ENCODE measurements around the gene NETO2. TPM values are rescaled to one million over a fixed set of nuclear protein-coding genes. Genes with fewer than 3 reads are reported as not detected.
A peak's percentile ranks its signal among the peaks of the same experiment; 100 is the strongest.

Gene NETO2
- total RNA-seq, 1 donor, result 7.2 TPM

DNA sequence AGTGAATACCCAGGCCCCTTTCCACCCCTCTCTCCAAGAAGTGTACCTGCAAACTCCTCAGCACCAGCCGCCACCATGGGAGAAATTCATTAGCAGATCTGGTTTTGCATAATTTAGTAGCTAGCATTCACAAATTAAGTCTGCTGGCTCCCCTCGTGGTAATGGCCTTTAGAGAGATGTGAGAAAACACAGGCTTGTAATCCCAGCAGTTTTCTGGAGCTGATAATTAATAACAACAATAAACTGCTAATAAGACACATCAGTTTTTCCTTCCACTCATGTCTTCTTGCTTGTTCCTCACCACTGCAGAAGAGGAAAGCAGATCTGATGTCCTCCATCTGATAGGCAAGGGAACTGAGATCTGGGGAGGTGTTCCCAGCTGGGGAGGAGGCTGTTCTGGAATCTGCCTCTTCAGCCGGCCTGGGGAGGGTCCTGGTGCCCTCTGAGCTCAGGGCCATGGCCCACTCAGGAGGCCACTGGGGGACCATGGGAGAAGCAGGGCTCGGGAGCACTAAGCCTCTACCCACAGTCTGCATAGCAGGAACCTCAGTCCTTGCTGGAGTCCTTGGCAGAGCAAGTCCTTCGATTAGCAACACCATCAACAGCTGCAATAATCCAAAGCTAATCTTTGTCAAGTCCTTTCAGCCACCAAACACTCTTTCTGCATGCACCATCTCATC is 96.1 kb downstream of the NETO2 start:
- H3K4me3 ChIP-seq (ENCODE audit: low read length), result no peak overlapping the region
- peaks cover 18% of the 10 kb centered on the region for H3K4me1 ChIP-seq (ENCODE audit: insufficient read depth, low read length)
- H3K9me3 ChIP-seq (ENCODE audit: low read depth, low read length), result no peaks in the 10 kb centered on the region
- no peaks in the 10 kb centered on the region for H3K27me3 ChIP-seq (ENCODE audit: insufficient read depth, low read length)

DNA sequence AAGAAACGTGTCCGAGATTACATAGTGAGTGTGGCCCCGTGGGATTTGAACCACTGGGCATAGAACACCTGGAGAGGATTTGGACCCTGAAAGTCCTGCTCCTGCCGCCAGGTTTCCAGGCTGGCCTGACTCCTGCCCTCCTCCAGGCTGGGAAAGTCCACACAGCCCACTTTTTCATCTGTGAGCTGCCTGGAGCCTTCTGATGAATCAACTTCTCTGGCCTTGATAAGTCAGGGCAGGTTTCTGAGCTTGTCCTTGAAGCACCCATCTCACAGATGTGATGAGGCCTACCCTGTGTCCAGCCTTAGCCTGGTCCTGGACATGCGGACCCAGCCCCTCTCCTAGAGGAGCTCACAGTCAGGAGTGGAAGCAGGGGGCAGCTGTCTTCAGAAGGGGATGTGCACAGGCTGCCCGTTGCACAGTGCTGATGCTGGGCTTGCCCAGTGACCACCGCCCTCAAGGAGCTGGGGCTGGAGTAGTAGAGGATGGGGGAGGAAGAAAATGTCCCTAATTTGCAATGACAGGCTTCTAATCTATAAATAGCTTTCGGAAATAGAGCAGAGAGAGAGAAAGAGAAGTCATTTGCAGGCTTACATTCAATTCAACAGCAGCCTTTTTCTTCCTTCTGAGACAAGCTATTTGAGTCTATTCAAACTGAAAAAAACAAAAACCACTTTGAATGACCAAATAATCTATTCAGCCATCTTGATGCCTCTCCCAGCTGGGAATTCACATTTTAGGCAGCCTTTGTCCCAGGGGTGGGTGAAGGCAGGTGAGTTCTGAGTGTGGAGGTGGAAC is 96.8 kb downstream of the NETO2 start:
- Histone ChIP-seq H3K9me3 (ENCODE audit: low read depth, low read length) (no peaks in the 10 kb centered on the region), H3K4me1 (ENCODE audit: insufficient read depth, low read length) (peaks cover 20% of the 10 kb centered on the region), H3K4me3 (ENCODE audit: low read length) (no peak overlapping the region), H3K27me3 (ENCODE audit: insufficient read depth, low read length) (no peaks in the 10 kb centered on the region)

DNA sequence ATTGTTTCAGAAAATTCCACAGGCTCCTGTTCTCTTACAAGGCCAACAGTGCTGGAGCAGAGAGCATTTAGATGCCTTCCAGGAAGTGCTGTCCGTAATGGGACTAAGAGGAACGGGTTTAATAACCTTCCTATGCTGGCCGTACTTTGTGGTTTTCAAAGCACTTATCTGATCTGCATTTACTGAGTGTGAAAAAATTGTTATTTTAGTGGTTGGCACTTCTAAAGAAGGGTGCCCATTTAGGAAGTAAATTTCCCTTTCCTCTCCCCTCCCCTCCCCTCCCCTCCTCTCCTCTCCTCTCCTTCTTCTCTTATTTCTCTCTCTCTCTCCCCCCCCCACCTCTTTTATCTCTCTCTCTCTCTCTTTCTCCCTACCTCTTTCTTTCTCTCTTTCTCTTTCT is 98.3 kb downstream of the NETO2 start:
- H3K4me1 ChIP-seq (ENCODE audit: insufficient read depth, low read length), result peaks cover 20% of the 10 kb centered on the region
- no peaks in the 10 kb centered on the region for H3K27me3 ChIP-seq (ENCODE audit: insufficient read depth, low read length)
- H3K4me3 ChIP-seq (ENCODE audit: low read length), result no peak overlapping the region
- no peaks in the 10 kb centered on the region for H3K9me3 ChIP-seq (ENCODE audit: low read depth, low read length)

DNA sequence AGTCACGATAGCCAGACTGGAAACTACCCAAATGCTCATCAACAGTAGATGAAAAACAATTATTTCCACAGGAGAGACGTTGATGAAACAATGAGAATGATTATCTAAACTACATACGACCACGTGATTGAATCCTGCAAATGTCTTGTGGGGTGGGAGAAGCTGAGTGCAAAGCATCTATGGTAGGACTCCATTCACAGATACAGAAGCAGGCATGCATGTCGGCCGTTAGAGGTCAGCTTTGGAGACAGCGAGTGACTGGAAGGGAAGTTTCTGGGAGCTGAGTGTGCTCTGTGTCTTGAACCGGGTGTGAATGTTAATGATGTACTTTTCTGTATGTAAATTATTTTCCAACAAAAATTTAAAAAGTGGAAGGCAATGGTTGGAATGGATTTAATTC is 98.7 kb downstream of the NETO2 start:
- Histone ChIP-seq H3K4me1 (ENCODE audit: insufficient read depth, low read length) (peaks cover 20% of the 10 kb centered on the region), H3K9me3 (ENCODE audit: low read depth, low read length) (no peaks in the 10 kb centered on the region), H3K27me3 (ENCODE audit: insufficient read depth, low read length) (no peaks in the 10 kb centered on the region), H3K4me3 (ENCODE audit: low read length) (no peak overlapping the region)

DNA sequence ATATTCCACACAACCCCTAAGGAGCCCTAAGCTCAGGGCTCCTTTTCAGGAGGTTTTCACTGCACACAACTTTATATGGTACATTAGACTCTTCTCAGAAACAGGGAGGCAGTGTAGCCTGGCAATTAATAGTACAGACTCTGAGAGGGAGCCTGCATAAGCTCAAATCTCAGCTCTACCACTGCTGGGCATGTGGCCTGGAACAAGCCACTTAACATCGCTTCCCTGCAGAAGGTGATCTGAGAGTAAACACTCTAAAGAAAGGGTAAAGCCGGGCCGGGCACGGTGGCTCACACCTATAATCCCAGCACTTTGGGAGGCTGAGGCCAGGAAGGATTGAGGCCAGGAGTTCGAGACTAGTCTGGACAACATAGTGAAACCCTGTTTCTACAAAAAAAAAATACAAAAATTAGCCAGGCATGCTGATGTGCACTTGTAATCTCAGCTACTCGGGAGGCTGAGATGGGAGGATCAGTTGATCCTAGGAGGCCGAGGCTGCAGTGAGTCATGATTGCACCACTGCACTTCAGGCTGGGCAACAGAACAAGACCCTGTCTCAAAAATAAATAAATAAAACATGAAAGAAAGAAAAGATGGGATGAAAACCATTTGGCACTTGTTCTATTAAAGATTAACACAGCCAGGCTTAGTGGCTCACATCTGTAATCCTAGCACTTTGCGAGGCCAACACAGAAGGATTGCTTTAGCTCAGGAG is 99.6 kb downstream of the NETO2 start:
- Histone ChIP-seq H3K9me3 (ENCODE audit: low read depth, low read length) (no peaks in the 10 kb centered on the region), H3K4me3 (ENCODE audit: low read length) (no peak overlapping the region), H3K27me3 (ENCODE audit: insufficient read depth, low read length) (no peaks in the 10 kb centered on the region), H3K4me1 (ENCODE audit: insufficient read depth, low read length) (peaks cover 20% of the 10 kb centered on the region)

DNA sequence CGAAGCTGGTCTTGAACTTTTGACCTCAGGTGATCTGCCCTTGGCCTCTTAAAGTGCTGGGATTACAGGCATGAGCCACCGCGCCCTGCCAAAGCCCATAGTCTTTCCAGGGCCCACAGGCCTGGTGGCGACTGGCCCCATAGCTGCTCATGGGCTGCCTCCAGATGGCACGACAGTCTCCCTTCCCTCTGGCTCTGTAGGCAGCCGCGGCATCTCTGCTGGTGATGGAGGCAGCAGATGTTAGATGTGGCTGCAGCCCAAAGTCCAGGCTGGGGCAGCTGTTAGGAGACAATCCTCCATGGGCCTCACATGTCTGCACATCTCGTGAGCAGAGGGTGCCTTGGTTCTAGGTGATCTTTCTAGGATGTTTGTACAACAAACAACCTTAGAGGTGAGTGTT is 100.5 kb downstream of the NETO2 start:
- H3K27me3 ChIP-seq (ENCODE audit: insufficient read depth, low read length), result no peaks in the 10 kb centered on the region
- H3K4me1 ChIP-seq (ENCODE audit: insufficient read depth, low read length), result peaks cover 23% of the 10 kb centered on the region
- no peaks in the 10 kb centered on the region for H3K9me3 ChIP-seq (ENCODE audit: low read depth, low read length)
- no peak overlapping the region for H3K4me3 ChIP-seq (ENCODE audit: low read length)

DNA sequence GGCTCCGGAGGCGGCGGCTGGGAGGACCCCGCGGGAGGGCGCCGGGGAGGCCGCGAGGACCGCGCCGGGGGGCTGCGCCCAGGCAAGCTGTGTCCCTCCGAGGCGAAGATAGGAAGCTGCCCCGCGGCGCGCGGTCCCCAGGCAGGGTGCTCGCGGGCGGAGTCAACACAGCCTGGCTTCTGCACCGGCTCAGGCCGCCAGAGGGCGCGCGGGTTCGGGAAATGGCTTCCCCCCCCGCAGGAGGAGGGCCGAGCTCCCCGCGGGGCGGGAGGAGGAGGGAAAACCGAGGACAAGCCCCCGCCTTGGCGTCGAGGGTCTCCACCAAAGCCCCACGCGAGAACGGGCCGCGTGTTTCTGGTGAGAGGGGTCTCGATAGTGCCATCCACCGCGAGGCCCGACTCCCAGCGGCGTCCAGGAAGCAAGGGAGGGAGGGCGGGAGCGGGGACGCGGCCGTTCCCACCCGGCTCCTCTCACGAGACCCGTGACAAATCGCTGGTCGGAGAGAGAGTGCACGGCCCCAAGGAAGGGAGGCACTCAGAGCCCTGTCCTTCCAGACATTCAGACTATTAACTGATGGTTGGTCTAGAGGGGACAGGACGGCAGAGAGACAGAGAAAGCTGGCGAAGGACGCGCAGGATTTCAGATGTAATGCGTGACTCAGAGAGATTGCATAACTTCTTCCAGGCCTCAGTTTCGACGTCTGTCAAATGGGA is 105.8 kb downstream of the NETO2 start:
- Histone ChIP-seq H3K4me1 (ENCODE audit: insufficient read depth, low read length) (peaks cover 13% of the 10 kb centered on the region), H3K27me3 (ENCODE audit: insufficient read depth, low read length) (peaks cover 3% of the 10 kb centered on the region), H3K9me3 (ENCODE audit: low read depth, low read length) (no peaks in the 10 kb centered on the region), H3K4me3 (ENCODE audit: low read length) (peak overlapping the region; percentile 40)

DNA sequence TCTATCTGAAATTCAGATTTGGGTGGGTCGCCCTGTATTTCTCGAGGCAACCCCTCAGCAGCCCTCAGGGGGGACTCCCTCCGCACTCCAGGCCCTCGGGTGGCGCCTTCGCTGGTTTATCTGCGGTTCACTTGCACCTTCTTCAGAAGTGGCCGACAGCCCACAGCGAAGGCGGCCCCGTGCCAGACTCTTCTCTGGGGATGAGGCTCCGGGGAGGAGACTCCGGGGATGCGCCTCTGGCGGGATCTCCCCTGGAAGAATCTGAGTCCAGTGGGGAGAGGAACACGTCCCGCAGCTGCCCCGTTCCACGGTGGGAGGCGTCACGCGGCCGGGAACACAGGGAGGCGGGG is 106.4 kb downstream of the NETO2 start:
- peaks cover 3% of the 10 kb centered on the region for H3K27me3 ChIP-seq (ENCODE audit: insufficient read depth, low read length)
- H3K4me3 ChIP-seq (ENCODE audit: low read length), result peak overlapping the region; percentile 40
- H3K4me1 ChIP-seq (ENCODE audit: insufficient read depth, low read length), result peaks cover 11% of the 10 kb centered on the region
- no peaks in the 10 kb centered on the region for H3K9me3 ChIP-seq (ENCODE audit: low read depth, low read length)

DNA sequence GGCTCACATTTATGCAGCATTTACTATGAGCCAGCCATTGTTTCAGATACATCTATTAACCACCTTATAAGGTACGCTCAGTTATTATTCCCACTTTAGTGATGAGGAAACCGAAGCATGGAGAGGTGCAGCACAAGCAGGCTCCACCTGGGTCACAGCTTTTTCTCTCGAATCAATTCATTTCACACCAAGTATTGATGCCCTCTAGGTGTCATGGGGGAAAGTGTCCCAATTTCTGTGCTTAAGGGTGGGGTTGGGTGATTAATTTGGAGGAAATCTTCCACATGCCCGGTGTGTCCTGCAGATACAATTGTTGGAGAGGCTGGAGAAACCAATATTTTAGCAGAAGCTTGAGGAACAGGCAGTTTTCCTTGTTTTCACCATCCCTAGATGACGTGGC is 107.5 kb downstream of the NETO2 start:
- Histone ChIP-seq H3K4me1 (ENCODE audit: insufficient read depth, low read length) (peaks cover 11% of the 10 kb centered on the region), H3K4me3 (ENCODE audit: low read length) (no peak overlapping the region), H3K27me3 (ENCODE audit: insufficient read depth, low read length) (peaks cover 3% of the 10 kb centered on the region), H3K9me3 (ENCODE audit: low read depth, low read length) (no peaks in the 10 kb centered on the region)

DNA sequence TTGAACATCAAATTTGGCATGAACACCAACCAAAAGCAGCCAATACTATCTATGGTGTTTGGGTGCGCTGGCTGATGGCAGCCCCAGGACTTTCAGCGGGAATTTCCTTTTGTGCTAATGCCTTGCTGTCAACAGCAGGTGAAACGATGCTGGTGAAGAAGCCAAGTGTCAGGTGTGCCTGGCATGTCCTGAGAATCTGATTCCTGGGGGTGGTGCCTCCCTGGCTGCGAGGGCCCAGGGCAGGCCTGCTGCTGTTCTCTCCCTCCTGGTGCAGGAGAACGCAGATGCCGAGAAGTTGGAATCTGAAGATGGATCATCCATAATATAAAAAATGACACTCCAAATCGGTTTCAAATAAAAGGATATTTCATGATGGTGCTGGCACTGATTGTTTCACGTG is 108.3 kb downstream of the NETO2 start:
- no peak overlapping the region for H3K4me3 ChIP-seq (ENCODE audit: low read length)
- H3K9me3 ChIP-seq (ENCODE audit: low read depth, low read length), result no peaks in the 10 kb centered on the region
- H3K4me1 ChIP-seq (ENCODE audit: insufficient read depth, low read length), result peaks cover 11% of the 10 kb centered on the region
- peaks cover 3% of the 10 kb centered on the region for H3K27me3 ChIP-seq (ENCODE audit: insufficient read depth, low read length)

DNA sequence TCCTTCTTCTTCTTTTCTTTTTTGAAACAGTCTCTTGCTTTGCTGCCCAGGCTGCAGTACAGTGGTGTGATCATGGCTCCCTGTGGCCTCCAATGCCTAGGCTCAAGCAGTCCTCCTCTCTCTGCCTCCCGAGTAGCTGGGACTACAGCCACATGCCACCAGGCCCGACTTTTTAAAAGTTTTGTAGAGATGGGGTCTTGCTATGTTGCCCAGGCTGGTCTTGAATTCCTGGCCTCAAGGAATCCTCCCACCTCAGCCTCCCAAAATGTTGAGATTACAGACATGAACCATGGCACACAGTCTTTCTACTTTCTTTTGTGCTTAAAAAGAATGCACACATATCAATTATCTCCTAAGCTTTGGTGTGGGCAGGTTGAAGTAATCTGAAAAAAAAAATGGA is 109.3 kb downstream of the NETO2 start:
- Histone ChIP-seq H3K9me3 (ENCODE audit: low read depth, low read length) (no peaks in the 10 kb centered on the region), H3K4me1 (ENCODE audit: insufficient read depth, low read length) (peaks cover 11% of the 10 kb centered on the region), H3K27me3 (ENCODE audit: insufficient read depth, low read length) (peaks cover 3% of the 10 kb centered on the region), H3K4me3 (ENCODE audit: low read length) (no peak overlapping the region)

DNA sequence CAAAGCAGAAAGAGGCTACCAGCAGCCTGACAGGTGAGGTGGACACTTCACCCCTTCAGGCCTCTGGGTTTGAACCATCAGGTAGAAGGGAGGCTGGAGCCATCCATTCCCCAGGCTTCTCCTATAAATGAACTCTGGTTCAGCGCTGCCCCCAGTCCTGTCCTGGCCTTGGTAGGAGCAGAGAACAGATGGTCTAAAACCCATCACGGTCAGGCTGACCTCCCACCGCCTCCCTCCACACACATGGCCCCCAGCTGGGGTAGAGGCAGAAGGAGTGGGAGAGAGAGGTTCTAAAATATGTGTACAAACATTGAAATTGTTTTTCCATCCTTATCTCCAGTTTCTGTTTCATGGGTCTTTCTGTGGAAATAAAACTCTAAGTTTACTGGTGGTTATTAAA is 110.6 kb downstream of the NETO2 start:
- Histone ChIP-seq H3K4me1 (ENCODE audit: insufficient read depth, low read length) (peaks cover 7% of the 10 kb centered on the region), H3K4me3 (ENCODE audit: low read length) (no peak overlapping the region), H3K27me3 (ENCODE audit: insufficient read depth, low read length) (peaks cover 3% of the 10 kb centered on the region), H3K9me3 (ENCODE audit: low read depth, low read length) (no peaks in the 10 kb centered on the region)

DNA sequence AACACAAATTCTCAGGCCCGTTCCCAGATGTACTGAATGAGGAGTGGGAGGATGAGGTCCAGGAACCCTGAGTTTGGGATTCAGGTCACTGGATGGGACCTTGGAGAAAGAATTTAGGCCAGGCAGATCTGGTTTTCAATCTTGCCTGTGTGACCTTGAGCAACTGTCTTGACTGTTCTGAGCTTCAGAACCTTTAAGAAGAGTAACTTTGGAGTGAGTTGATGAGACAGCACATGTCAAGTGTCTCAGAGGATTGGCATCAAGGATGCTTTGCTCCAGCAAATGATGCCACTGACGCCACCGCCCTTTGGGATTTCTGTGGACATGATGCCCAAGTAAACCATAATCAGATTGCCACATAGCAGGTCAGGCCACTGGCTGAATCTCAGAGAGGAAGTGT is 114.0 kb downstream of the NETO2 start:
- Histone ChIP-seq H3K4me1 (ENCODE audit: insufficient read depth, low read length) (no peaks in the 10 kb centered on the region), H3K27me3 (ENCODE audit: insufficient read depth, low read length) (no peaks in the 10 kb centered on the region), H3K9me3 (ENCODE audit: low read depth, low read length) (no peaks in the 10 kb centered on the region), H3K4me3 (ENCODE audit: low read length) (no peak overlapping the region)

DNA sequence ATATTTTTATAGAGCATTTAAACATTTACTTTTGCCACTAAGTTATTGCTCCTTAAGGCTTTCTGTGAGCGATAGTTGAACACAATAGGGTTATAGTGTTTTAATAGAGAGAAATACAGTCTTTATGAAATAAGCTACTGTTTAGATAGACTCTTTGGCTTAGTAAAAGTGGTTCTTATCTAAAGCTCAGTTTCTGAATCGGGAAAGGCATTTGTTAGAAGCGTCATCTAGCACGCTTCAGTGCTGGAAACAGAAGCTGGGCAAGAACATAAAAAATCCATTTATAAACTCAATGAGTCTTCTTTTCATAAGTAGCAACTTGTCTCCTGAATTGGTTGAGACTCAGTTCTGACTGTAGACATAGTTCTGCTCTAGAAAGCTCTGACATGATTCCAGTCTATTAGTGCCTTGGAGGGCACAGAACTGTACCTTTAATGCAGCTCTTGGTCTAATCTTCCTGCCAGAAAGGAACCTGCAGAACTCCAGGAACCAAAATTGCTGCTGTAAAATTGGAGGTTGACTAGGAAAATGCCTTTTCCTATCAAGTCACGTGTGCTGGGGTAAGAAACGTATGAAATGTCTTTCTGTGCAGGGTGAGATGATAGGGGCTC is 114.9 kb downstream of the NETO2 start:
- no peaks in the 10 kb centered on the region for H3K4me1 ChIP-seq (ENCODE audit: insufficient read depth, low read length)
- no peaks in the 10 kb centered on the region for H3K27me3 ChIP-seq (ENCODE audit: insufficient read depth, low read length)
- H3K9me3 ChIP-seq (ENCODE audit: low read depth, low read length), result no peaks in the 10 kb centered on the region
- no peak overlapping the region for H3K4me3 ChIP-seq (ENCODE audit: low read length)
